ENCODE measurements around the gene GSTM2. TPM values are rescaled to one million over a fixed set of nuclear protein-coding genes. Genes with fewer than 3 reads are reported as not detected.
A peak's percentile ranks its signal among the peaks of the same experiment; 100 is the strongest.

Gene GSTM2
- total RNA-seq, 1 donor: 16.8 TPM

DNA sequence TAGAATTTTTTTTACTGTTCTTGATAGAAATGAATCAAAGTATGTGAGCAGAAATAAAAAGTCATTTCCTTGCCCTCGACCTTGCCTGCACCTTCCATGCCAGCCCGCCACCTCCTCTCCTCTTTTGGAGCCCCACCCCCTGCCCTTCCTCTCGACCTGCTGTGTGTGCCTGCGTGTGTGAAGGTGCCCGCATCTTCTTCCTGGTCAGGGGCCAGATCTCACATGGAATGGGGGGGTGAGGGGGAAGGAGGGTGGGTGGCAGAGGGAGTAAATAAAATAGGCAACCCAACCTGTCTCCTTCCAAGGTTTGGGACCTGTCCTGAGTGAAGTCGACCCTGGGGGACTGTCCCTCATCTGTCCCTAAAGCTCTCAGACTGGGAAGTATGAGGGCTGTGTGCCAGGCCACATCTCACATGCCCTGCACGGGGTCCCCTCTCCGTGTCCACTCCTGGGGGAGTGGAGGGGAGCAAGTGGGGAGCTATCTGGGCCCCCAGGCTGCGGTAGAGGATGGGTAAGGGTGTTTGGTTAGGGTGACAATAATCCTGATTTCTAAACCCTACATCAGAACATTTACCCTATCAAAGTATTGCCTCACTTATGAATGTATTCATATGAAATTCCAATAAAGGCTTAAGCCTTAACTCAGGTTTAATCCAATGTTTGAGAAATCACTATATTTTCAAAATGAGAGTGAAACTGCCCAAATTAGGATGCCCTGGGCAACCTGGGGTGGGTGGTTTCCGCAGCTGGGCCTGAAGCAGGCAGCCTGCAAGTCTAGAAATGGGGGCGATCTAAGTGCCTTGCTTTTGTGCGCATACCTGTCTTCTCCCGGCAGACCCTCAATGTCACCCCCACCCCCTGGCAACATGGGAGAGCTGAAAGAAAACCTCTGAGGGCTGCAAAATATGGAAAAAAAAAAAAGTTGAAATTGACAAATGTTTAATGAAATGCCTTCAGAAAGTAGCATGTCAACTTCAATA, 32.8 kb upstream of the GSTM2 start:
- TF ChIP-seq, protein P1, sequence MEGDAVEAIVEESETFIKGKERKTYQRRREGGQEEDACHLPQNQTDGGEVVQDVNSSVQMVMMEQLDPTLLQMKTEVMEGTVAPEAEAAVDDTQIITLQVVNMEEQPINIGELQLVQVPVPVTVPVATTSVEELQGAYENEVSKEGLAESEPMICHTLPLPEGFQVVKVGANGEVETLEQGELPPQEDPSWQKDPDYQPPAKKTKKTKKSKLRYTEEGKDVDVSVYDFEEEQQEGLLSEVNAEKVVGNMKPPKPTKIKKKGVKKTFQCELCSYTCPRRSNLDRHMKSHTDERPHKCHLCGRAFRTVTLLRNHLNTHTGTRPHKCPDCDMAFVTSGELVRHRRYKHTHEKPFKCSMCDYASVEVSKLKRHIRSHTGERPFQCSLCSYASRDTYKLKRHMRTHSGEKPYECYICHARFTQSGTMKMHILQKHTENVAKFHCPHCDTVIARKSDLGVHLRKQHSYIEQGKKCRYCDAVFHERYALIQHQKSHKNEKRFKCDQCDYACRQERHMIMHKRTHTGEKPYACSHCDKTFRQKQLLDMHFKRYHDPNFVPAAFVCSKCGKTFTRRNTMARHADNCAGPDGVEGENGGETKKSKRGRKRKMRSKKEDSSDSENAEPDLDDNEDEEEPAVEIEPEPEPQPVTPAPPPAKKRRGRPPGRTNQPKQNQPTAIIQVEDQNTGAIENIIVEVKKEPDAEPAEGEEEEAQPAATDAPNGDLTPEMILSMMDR (IDR thresholded peaks at IDR 0.05; ENCODE audit: insufficient read depth, low read depth, low read length): no peak
- DNase-seq (ENCODE audit: low read depth): no peak
- no peak overlapping the region for H3K4me3 ChIP-seq (ENCODE audit: low read depth, low read length)

DNA sequence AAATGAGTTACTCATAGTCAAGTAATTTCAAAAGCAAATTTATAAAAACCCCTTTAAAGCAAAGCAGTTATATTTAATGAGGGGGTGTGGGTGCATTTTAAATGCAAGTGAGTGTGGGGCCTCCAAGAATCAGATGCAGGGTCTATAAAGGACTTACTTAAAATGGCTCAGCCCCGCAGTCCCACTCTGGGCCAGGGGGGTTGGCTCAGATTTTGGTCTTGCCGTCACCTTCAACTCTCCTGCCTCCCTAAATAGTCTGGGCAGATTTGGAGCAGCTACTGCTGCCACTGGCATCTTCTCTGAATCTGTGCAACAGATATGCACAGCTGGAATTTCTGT, 32.0 kb upstream of the GSTM2 start:
- H3K4me3 ChIP-seq (ENCODE audit: low read depth, low read length): no peak overlapping the region
- DNase-seq (ENCODE audit: low read depth): no peak
- TF ChIP-seq, protein P1 (IDR thresholded peaks at IDR 0.05; ENCODE audit: insufficient read depth, low read depth, low read length): no peak

DNA sequence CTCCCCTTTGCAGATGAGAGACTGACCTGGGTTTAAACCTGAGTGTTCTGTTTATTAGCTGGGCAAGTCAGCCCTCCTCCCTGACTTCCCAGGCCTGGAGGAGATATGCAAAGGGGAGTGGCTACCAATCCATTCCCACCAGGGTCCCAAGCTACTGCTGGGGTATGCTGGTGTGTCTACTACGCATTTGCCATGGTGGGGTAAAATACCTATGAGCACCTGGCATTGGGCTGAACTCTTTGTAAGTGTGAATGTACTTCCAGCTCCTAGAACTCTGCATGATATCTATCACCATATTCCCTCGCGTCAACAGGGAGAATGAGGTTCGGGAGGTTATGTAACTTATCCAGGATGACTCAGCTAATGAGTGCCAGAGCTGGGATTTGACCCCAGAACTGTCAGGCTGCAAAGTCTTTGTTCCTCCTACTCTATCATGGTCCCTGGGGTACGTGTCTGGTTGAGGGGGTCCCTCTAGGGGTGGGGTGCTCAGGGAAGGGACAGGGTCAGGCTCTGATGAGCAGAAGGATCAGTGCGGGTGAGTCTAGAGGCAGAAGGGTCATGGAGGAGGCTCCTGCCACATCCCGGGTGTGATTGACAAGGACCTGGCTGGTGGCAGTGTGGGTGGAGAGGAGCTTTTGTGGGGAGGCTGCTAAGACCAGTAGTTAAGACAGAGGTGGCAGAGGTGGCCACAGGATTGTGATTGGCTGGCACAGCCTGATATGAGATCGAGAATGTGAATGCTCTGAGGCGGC, 31.5 kb upstream of the GSTM2 start:
- TF ChIP-seq, protein P1 (IDR thresholded peaks at IDR 0.05; ENCODE audit: insufficient read depth, low read depth, low read length): no peak
- peak; percentile 81 for DNase-seq (ENCODE audit: low read depth)
- no peak overlapping the region for H3K4me3 ChIP-seq (ENCODE audit: low read depth, low read length)

DNA sequence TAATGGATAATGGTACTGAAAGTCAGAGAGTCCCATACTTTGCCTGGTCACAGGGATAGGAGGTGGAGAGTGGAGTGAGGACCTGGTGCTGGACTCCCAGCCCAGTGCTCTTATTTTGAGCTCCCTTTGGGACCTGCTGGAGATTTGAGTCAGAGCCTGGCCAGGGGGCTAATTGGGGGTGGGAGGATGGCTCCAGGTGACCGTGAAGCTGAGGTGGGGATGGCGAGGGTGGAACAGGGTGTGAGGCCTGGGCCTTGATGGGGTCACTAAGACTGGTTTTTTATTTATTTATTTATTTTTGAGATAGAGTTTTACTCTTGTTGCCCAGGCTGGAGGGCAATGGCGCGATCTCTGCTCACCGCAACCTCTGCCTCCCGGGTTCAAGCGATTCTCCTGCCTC, 30.4 kb upstream of the GSTM2 start:
- DNase-seq (ENCODE audit: low read depth): no peak
- TF ChIP-seq, protein P1 (IDR thresholded peaks at IDR 0.05; ENCODE audit: insufficient read depth, low read depth, low read length): no peak
- H3K4me3 ChIP-seq (ENCODE audit: low read depth, low read length): no peak overlapping the region

DNA sequence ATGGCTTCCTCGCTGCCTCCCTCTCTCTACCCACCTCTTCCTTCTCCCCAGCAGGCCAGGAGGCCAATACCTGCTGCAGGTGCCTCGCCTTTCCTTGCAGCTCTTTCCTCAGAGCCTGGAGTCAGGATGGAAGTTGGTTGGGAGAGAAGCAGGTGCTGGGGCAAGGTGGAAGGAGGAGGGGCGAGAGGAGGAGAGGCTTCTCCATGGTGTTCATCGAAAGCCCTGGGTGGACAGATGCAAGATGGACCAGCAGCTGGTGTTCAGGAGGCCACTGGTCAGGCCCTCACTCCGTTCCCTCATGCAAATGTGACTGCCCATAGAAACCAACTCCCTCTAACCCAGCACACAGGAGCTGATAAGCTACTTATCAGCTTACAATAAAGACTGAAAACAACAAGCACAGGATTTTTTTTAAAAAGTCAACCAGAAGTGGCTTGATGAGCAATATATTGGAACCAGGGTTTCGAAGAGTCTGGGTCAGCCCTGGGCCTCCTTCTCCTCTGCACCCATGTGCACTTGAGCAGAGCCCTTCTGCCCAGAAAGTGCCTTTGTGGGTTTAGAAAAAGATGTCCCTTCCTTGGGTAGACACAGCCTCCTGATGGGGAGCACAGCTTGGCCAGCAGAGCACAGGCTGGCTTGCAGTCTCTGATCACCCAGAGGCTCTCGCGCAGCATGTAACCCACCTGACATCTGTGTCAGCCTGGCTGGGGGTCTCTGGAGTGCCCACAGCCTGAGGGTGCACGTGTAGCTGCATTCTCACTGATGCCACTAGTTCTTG, 28.6 kb upstream of the GSTM2 start:
- DNase-seq (ENCODE audit: low read depth): no peak
- no peak overlapping the region for H3K4me3 ChIP-seq (ENCODE audit: low read depth, low read length)
- TF ChIP-seq, protein P1 (IDR thresholded peaks at IDR 0.05; ENCODE audit: insufficient read depth, low read depth, low read length): no peak

DNA sequence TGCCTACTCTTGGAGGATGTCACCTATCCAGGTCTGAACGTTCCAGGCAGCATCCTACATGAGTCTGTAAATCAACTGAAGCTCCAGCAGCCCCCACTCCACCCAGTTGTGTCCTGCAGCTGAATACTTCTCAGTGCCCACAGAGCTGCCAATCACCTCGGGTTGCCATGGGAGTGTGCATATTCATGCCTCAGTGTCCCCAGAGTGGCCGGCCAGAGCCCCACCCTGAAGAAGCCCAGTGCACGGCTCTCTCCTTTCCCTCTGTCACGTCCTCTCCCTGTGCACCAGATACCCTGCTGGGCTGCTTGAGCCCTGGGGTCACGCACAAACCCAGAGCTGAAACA, 28.0 kb upstream of the GSTM2 start:
- no peak overlapping the region for H3K4me3 ChIP-seq (ENCODE audit: low read depth, low read length)
- DNase-seq (ENCODE audit: low read depth): no peak
- TF ChIP-seq, protein P1 (IDR thresholded peaks at IDR 0.05; ENCODE audit: insufficient read depth, low read depth, low read length): no peak

All from fibroblast of villous mesenchyme (primary cell).